Liver (tissue), 9 donors: Measurements from ENCODE around the gene STARD3. TPM values are rescaled to one million over a fixed set of nuclear protein-coding genes. Genes with fewer than 3 reads are reported as not detected.
A peak's percentile ranks its signal among the peaks of the same experiment; 100 is the strongest.

Source experiments
- DNase-seq: peaks from one replicate; pipeline ENCODE4 v3.0.0-alpha.2; 2017; ENCODE audit warnings: low spot score
- H3K27ac ChIP-seq, 2 donors: one replicate each; pipeline ENCODE4 v1.7.0; 2013; ENCODE audit warnings: inconsistent platforms in 2 of 2, low read length in 2 of 2, control low read depth in 1 of 2, low read depth in 1 of 2, mild to moderate bottlenecking in 1 of 2
- H3K27me3 ChIP-seq, 4 donors: one replicate each; pipeline versions ENCODE4 v1.6.1 to v1.7.0; 2013; ENCODE audit warnings: low read length in 3 of 4, inconsistent platforms in 1 of 4, mild to moderate bottlenecking in 1 of 4, moderate library complexity in 1 of 4; ENCODE audit not compliant: control insufficient read depth in 4 of 4, insufficient read depth in 4 of 4
- H3K36me3 ChIP-seq, 4 donors: one replicate each; pipeline versions ENCODE4 v1.6.1 to v1.7.0; 2013; ENCODE audit warnings: low read length in 3 of 4, mild to moderate bottlenecking in 3 of 4, low read depth in 1 of 4, moderate library complexity in 1 of 4; ENCODE audit not compliant: control insufficient read depth in 4 of 4, insufficient read depth in 3 of 4
- H3K4me1 ChIP-seq, 4 donors: one replicate each; pipeline versions ENCODE4 v1.6.1 to v1.7.0; 2013; ENCODE audit warnings: low read length in 3 of 4, mild to moderate bottlenecking in 3 of 4, moderate library complexity in 1 of 4; ENCODE audit not compliant: control insufficient read depth in 4 of 4, insufficient read depth in 4 of 4
- H3K4me3 ChIP-seq, 3 donors: one replicate each; pipeline versions ENCODE4 v1.6.1 to v1.7.0; 2013; ENCODE audit warnings: low read length in 3 of 3, control low read depth in 1 of 3, low read depth in 1 of 3, mild to moderate bottlenecking in 1 of 3
- H3K9ac ChIP-seq, 2 donors: one replicate each; pipeline ENCODE4 v1.7.0; 2013; ENCODE audit warnings: low read length in 2 of 2, mild to moderate bottlenecking in 2 of 2, moderate library complexity in 2 of 2, control low read depth in 1 of 2, low read depth in 1 of 2
- H3K9me3 ChIP-seq, 4 donors: one replicate each; pipeline versions ENCODE4 v1.6.1 to v1.7.0; 2013; ENCODE audit warnings: low read length in 3 of 4; ENCODE audit not compliant: control insufficient read depth in 4 of 4
- ATF3 ChIP-seq: IDR thresholded peaks from 2 replicates; pipeline ENCODE4 v1.6.1; 2016; ENCODE audit warnings: antibody characterized with exemption
- CTCF ChIP-seq: fragments of 150-350 bp; IDR thresholded peaks from 2 replicates; pipeline ENCODE4 v1.5.1; 2017; ENCODE audit warnings: improper control_type of control experiment, low read depth, low read length; ENCODE audit not compliant: missing input control
- EGR1 ChIP-seq, 2 donors: IDR thresholded peaks; 2 replicates each; pipeline ENCODE4 v1.6.1; 2016 to 2018; ENCODE audit warnings: antibody characterized with exemption in 2 of 2, low read depth in 2 of 2
- FOXA1 ChIP-seq: IDR thresholded peaks from 2 replicates; pipeline ENCODE4 v1.6.1; 2016; ENCODE audit warnings: antibody characterized with exemption
- FOXA2 ChIP-seq: IDR thresholded peaks from 2 replicates; pipeline ENCODE4 v1.6.1; 2016; ENCODE audit warnings: antibody characterized with exemption
- HNF4A ChIP-seq, 2 donors: conservative IDR thresholded peaks; 2 replicates each; pipeline ENCODE4 v1.6.1; 2016; ENCODE audit warnings: antibody characterized with exemption in 2 of 2, mild to moderate bottlenecking in 2 of 2
- HNF4G ChIP-seq: IDR thresholded peaks from 2 replicates; pipeline ENCODE4 v1.6.1; 2016; ENCODE audit warnings: antibody characterized with exemption
- JUND ChIP-seq, 2 donors: IDR thresholded peaks; 2 replicates each; pipeline ENCODE4 v1.6.1; 2016; ENCODE audit warnings: antibody characterized with exemption in 2 of 2
- NR2F2 ChIP-seq: IDR thresholded peaks from 2 replicates; pipeline ENCODE4 v1.6.1; 2016; ENCODE audit warnings: antibody characterized with exemption
- RAD21 ChIP-seq, 2 donors: IDR thresholded peaks; 2 replicates each; pipeline ENCODE4 v1.6.1; 2016; ENCODE audit warnings: antibody characterized with exemption in 2 of 2, mild to moderate bottlenecking in 2 of 2
- REST ChIP-seq: IDR thresholded peaks from 2 replicates; pipeline ENCODE4 v1.6.1; 2016; ENCODE audit warnings: antibody characterized with exemption, mild to moderate bottlenecking
- SP1 ChIP-seq: IDR thresholded peaks from 2 replicates; pipeline ENCODE4 v1.6.1; 2018; ENCODE audit warnings: antibody characterized with exemption, mild to moderate bottlenecking
- TAF1 ChIP-seq: conservative IDR thresholded peaks from 2 replicates; pipeline ENCODE4 v1.6.1; 2016; ENCODE audit warnings: antibody characterized with exemption, mild to moderate bottlenecking
- YY1 ChIP-seq: IDR thresholded peaks from 2 replicates; pipeline ENCODE4 v1.6.1; 2016; ENCODE audit warnings: antibody characterized with exemption, mild to moderate bottlenecking
- ZBTB33 ChIP-seq: IDR thresholded peaks from 2 replicates; pipeline ENCODE4 v1.6.1; 2016; ENCODE audit warnings: antibody characterized with exemption
- WGBS: extraction: QIAGEN DNeasy Blood & Tissue Kit; methylation state at CpG from one replicate; pipeline ENCODE4 v1.1.7; 2013; 5-methylcytosine and 5-hydroxymethylcytosine counted together
- polyA plus RNA-seq, 2 donors: library from polyadenylated mRNA; stranded (reverse) in 1 of 2; unstranded in 1 of 2; fragments of 200-250 nt in 1 of 2; fragments of >200 nt in 1 of 2; fragmentation: Nextera tagmentation in 1 of 2; extraction: Ambion mirVana in 1 of 2; gene quantifications; one replicate each; pipeline versions ENCODE4 v1.2.1 to v1.2.3, GENCODE V29; 2013 to 2015
- total RNA-seq, 2 donors: library from RNA; depleted of rRNA; stranded (reverse); fragments of >200 nt; gene quantifications; one replicate each; pipeline ENCODE4 v1.2.3, GENCODE V29; 2014
- donor health status: healthy.
- donor health status: healthy.
- donor health status: healthy.
- donor health status: healthy.
- donor health status: healthy.

STARD3 gene
- total and polyA plus RNA-seq, 4 donors = 15.0 to 34.0 (median 23.2) TPM

GRCh38 chr17:39612291-39612894 is 24.6 kb upstream of the STARD3 start:
- DNase-seq = no peak
- TF ChIP-seq NR2F2 = no peak
- TF ChIP-seq JUND (IDR thresholded peaks at IDR 0.05) = no peak
- TF ChIP-seq FOXA2 = no peak
- TF ChIP-seq HNF4A (conservative IDR thresholded peaks at IDR 0.05) = no peak
- no peak for TF ChIP-seq ATF3
- TF ChIP-seq RAD21 (IDR thresholded peaks at IDR 0.05) = no peak
- no peak for TF ChIP-seq FOXA1
- TF ChIP-seq TAF1 = no peak
- no peak for TF ChIP-seq ZBTB33

GRCh38 chr17:39612935-39613464 is 23.9 kb upstream of the STARD3 start:
- Histone ChIP-seq H3K27ac (no peak overlapping the region), H3K4me3 (no peak overlapping the region), H3K9ac (no peak overlapping the region), H3K4me1 (peaks cover 0 to 5% (median 2%) of the 10 kb centered on the region in 4 donors), H3K9me3 (no peaks in the 10 kb centered on the region), H3K36me3 (no peaks in the 10 kb centered on the region), H3K27me3 (peaks cover 0 to 2% (median 0%) of the 10 kb centered on the region in 4 donors)
- TF ChIP-seq SP1 = no peak
- TF ChIP-seq NR2F2 = peak; percentile 78
- no peak for DNase-seq
- 76% methylated on average over 7 of the region's 7 CpGs for WGBS

More at GRCh38 chr17:39612291-39612894, 24.6 kb upstream of the STARD3 start:
- Histone ChIP-seq H3K4me3 (no peak overlapping the region), H3K4me1 (peaks cover 0 to 2% (median 0%) of the 10 kb centered on the region in 4 donors), H3K9me3 (no peaks in the 10 kb centered on the region), H3K27ac (no peak overlapping the region), H3K9ac (no peak overlapping the region), H3K36me3 (no peaks in the 10 kb centered on the region), H3K27me3 (peaks cover 0 to 2% (median 0%) of the 10 kb centered on the region in 4 donors)
- 79% methylated on average over 22 of the region's 22 CpGs for WGBS

GRCh38 chr17:39614545-39615157 is 22.3 kb upstream of the STARD3 start:
- Histone ChIP-seq H3K36me3 (no peaks in the 10 kb centered on the region), H3K27me3 (peaks cover 0 to 2% (median 0%) of the 10 kb centered on the region in 4 donors), H3K9me3 (no peaks in the 10 kb centered on the region), H3K27ac (no peak overlapping the region), H3K4me3 (no peak overlapping the region), H3K9ac (no peak overlapping the region), H3K4me1 (peaks cover 0 to 11% (median 5%) of the 10 kb centered on the region in 4 donors)
- DNase-seq = no peak
- 86% methylated on average over 3 of the region's 3 CpGs for WGBS
- TF ChIP-seq FOXA1 (no peak), HNF4G (no peak), NR2F2 (no peak)

- H3K4me3 ChIP-seq = no peak overlapping the region
- no peak overlapping the region for H3K9ac ChIP-seq
- H3K36me3 ChIP-seq = no peaks in the 10 kb centered on the region
- peaks cover 0 to 11% (median 5%) of the 10 kb centered on the region in 4 donors for H3K4me1 ChIP-seq
- WGBS = 59% methylated on average over 6 of the region's 6 CpGs
- peaks cover 0 to 2% (median 0%) of the 10 kb centered on the region in 4 donors for H3K27me3 ChIP-seq
- DNase-seq = no peak
- H3K9me3 ChIP-seq = no peaks in the 10 kb centered on the region
- no peak overlapping the region for H3K27ac ChIP-seq
- TF ChIP-seq RAD21 (IDR thresholded peaks at IDR 0.05) (no peak), YY1 (no peak), CTCF (no peak), REST (no peak), HNF4G (no peak), FOXA1 (no peak), TAF1 (no peak), EGR1 (IDR thresholded peaks at IDR 0.05; ENCODE audit: low read depth in 2 of 2) (no peak), HNF4A (conservative IDR thresholded peaks at IDR 0.05) (no peak)
Observed at GRCh38 chr17:39615434-39615833, 21.5 kb upstream of the STARD3 start.
